OCI-LY1 (cell line): Measurements from ENCODE around the gene SPARC.

Experiments
- CTCF ChIP-seq: fragments of 200-600 bp; sonication (generic), shearing (Covaris generic); IDR thresholded peaks from 2 replicates; pipeline ENCODE4 v1.5.1; 2017; ENCODE audit warnings: mild to moderate bottlenecking, antibody characterized with exemption, low read length, moderate library complexity, mixed read lengths
- EZH2 ChIP-seq: fragments of 200-600 bp; sonication (generic), shearing (Covaris generic); IDR thresholded peaks from 2 replicates; pipeline ENCODE4 v1.8.0; 2017; ENCODE audit warnings: borderline replicate concordance, mixed run types, mild to moderate bottlenecking, antibody characterized with exemption, low read length, moderate library complexity, mixed read lengths

GRCh38 chr5:151651997-151652645 lies 34.6 kb downstream of the SPARC start:
- TF ChIP-seq CTCF, result peak; percentile 77
- no peak for TF ChIP-seq EZH2
